Stimulated activated CD4-positive, alpha-beta T cell treated with anti-CD3 and anti-CD28 coated beads, Interleukin-1b, Interleukin-23, amount 100 ng/mL, for 48 hours (primary cell): Measurements from ENCODE around the gene COX8A.
"Not testable (repeated sequence)": the region's sequence is repeated elsewhere in the genome, so short reads cannot be mapped to it uniquely, and the experiment has no call there.

Source experiments
- DNase-seq: peaks from one replicate; pipeline ENCODE4 v3.0.0-alpha.2; 2020

The COX8A gene, protein sequence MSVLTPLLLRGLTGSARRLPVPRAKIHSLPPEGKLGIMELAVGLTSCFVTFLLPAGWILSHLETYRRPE

DNA sequence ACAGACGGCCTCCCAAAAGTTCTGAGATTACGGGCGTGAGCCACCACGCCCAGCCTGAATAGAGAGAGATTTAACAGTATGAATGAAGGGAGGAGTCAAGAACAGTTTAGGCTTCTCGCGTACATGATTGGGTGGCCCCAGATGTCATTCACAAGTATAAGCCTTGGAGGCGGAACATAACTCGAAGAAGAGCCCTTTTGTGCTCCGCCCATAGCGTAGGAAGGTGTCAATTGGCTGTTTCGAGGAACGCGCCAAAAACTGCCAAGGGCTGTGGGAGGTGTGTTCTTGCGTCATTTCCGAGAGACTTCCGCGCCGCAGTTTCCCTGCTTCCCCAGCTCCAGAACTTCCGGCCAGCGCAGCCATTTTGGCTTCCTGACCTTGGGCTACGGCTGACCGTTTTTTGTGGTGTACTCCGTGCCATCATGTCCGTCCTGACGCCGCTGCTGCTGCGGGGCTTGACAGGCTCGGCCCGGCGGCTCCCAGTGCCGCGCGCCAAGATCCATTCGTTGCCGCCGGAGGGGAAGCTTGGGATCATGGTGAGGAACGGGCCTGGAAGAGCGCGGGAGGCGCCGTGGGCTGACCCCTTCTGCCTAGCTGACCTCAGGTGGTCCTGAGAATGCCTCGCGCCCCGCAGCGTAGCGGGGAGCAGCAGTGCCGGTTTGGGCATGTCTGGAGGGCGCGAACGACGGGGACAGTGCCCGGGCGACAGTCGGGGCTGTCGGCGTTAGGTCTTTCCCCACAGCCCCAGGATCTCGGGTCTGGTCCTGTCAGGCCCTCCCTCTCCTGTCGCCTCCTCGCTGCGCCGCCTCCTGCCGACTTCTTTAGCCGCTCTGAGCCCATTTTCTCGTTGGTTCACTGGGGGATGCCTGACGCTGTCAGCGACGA is at the start of gene COX8A:
Gene COX8A, plus strand, starts transcription at position 362 of the 885 bp plus-strand sequence. Its CDS starts 61 bp downstream, at position 423.
- DNase-seq = peak; percentile 97

DNA sequence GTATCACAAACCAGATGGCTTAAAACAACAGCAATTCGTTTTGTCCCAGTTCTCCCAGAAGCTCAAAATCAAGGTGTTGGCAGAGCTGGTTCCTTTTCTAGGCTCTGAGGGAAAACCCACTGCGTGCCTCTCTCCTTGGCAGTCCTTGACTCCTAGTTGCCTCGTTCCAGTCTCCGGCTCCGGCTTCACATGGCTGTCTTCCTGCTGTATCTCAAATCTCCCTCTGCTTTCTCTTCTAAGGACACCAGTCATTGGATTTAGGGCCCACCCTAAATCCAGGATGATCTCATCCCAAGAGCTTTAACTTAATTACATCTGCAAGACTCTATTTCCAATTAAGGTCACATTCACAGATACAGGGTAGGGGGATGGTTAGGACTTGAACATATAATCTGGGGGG is 44.8 kb upstream of the COX8A start:
- DNase-seq = no peak

DNA sequence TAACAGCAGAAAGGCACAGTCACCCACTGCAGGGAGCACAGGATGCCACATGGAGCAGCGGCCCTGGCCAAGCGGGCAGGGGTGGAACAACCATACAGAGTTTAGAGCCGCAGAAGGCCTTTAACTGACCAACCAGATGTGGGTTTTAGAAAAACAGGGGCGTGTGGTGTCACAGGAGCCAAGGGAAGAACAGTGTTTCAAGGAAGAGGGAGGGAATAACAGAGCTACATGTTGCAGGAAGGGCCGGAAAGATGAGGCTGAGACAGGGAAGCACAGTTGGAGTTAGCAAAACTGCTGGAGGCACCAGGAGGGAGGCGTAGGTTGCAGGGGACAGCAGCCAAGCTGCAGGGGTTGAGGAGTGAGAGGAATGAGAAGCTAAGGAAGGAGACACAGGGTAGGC is 43.4 kb upstream of the COX8A start:
- no peak for DNase-seq

DNA sequence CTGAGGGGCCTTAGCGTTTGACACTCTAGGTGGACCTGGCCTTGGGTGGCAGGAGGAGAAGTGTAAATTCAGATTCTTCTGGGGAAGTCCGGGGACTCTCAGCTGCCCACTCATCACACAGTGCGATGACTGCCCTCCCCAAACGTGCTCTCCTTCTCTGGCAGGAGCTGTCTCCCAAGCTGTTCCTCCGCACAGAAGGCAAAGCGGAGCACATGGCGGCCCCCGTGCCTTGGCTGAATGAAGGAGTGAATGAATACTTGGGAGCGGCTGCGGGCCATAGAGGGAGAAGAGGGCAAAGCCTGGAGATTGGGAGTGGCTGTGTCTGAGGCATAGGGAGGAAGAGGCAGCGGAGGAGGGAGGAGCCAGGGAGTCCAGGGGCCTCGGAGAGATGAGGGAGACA is 42.5 kb upstream of the COX8A start:
- no peak for DNase-seq

DNA sequence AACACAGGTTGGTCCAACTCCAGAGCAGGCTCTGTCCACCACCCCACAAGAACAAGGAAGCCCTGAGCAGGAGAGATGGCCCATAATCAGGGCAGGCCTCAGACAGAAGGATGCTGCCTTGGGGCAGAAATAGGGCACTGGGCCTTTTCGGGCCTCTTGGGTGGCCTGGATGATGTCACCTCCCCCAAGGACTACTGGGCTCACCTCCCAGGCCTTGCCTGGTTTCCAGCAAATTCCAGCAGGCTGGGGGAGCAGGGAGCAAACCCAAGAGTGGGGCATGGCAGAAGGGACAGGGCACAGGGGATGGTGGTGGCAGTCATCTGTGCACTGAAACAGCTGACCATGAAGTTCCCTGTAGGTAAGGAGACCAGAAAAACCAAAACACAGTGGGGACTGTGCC is 41.0 kb upstream of the COX8A start:
- DNase-seq = no peak

DNA sequence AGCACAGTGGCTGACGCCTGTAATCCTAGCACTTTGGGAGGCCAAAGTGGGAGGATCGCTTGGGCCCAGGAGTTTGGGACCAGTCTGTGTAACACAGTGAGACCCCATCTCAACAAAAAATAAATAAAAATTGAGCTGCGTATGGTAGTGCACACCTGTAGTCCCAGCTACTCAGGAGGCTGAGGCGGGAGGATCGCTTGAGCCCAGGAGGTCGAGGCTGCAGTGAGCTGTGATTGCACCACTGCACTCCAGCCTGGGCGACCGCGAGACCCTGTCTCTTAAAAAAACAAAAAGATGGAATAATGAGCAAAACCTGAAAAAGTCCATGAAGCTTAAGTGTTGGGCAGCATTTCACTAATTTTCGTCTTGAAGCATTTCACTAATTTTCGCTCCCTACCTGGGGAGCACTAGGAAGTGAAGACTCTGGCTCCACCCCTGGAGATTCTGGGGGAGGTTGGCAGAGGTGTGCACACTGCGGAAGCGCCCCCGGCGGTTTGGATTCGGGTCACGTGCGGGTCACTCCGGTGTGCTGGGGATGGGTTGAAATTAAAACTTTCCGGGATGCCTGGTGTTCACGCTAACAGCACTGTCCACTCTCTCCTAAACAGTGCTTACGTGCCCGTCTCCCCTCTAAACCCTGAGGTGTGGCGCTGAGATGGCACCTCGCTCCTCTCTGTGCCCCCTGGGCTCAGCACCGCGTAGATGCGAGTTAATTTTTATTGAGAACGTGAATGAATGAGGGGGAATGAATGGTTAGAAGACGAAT is 36.5 kb upstream of the COX8A start:
- DNase-seq = peak; percentile 24

DNA sequence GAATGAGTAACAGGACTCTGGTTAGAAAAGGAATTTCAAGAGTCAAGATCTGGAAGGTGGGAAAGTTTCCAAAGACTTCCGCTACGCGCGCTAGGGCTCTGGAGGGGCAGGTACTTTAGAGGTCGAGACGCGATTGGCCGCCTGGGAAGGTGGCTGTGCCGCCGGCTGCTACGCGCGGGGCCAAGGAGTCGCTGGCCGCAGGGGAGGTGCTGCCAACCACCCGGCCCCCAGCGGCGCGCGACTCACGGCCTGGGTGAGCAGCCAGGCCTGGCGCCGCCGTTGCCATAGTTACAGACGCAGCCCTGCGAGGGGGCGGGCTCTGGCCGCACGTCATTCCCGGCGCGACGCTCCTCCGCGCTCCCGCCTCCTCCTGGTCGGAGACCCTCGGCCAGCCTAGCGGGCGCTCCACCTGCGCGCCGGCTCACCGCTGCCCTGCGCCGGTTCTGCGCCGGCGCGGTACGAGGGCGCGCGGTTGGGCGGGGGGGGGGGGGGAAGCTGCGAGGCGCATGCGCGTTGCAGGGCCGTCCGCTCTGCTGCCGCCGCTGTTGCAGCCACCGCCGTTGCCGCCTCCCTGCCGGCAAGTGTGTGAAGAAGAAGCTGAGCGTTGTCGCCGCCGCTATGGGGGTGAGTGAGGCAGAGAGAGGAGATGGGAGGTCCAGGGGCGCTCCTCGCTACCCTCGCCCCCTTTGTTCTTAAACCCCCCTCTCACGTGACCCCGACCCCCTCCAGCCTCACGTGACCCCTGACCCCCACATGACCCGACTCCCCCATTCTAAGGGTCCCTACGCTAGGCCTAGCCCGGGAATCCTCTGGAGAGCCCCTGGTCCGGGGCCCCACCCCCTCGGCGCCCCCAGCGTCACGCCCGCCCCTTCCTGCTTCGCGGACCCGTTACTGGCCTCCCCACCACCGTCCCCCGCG is 35.7 kb upstream of the COX8A start, which contains the start of gene NAA40:
Gene NAA40, plus strand, starts transcription at position 524 of the 918 bp plus-strand sequence. Its CDS starts 95 bp downstream, at position 619.
- peak; percentile 96 for DNase-seq

DNA sequence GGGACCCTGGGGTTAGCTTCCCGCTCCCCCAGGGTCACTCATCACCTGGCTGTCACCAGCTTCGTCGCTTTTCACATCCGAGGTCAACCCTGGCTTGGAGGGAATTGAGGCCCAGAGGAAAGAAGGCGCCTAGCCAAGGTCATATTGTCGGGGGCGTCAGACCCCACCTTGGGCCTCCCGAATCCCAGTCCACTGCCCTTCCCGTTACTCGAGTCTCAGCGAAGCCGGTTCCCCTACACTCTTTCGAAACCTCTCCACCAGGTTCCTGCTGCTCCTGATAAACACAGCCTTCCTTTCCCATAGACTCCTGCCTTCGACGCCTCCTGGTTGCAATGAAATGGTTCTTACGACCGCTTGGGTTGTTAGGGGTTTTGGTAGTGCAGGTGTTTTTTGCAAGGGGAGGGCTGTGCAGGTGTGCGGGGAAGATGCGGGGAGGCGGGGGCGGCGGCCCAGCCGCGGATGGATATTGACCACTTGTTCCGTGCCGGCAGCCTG is 35.0 kb upstream of the COX8A start:
- no peak for DNase-seq

DNA sequence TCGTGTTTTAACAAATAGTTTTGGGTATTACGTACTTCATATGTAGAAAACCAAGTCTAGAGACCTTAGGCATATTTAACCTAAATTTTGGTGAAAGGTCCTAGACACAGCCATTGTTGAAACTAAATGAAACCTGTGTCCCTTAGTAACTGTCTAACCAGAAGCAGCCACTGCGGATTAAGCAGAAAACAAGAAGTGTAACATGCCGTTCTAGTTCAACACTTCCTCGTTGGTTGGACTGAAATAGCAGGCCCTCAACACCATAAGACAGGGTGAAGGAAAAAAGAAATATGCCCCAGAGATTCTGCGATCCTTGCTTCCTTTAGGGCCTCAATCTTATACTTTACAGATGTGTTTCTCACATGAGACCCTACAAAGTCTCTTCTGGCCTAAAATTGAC is 33.6 kb upstream of the COX8A start:
- no peak for DNase-seq

DNA sequence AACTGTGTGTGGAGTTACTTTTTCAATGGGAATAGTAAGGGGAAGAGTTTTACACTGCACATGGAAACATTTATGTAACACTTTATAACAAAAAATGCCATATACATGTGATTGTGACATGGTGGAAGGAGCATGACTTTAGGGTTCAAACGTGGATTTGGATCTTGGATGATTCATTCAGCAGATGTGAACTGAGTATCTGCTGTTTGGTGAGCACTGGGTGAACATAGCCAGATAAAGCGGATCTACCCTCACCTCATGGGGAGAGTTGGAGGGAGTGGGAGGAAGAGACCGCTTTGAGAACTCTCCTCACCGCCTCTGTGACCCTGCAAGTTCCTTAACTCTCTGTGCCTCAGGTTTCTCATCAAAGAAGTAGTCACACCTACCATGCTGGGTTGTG is 32.5 kb upstream of the COX8A start:
- no peak for DNase-seq

DNA sequence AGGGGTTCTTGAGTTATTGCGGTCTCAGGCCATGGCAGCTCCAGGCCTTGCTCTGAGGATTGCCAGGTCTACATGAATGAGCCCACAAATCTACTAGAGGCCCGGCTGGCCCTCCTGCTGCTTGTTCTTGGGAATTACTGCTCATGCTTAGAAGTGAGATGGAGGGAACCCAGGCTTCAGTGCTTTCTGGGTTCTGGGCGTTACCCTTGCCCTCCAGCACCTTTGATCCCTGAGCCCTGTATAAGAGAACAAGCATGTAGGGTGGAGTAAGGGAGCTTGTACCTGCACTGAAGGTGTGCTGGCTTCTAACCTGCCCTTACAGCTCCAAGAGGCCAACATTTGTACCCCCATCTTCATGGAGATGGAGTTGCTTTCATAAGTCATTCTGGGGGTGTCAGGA is 31.6 kb upstream of the COX8A start:
- no peak for DNase-seq

DNA sequence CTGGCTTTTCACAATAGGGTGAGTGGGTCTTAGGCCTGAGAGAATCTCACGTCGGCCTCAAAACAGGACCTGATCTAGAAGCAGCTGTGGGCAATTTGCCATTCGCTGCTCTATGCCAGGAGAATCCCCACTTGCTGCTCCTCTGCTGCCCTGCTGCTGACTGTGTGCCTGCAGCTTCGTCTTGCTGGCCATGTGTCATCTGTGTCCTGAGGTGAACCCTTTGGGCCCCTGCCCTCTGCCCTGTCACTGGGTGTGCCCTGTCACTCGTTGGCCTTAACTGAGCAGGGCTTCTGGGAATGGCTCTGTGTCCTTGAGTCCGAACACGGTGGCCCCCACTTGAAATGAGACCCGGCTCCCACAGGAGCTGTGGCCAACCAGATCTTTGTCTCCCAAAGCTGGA is 29.4 kb upstream of the COX8A start:
- no peak for DNase-seq

DNA sequence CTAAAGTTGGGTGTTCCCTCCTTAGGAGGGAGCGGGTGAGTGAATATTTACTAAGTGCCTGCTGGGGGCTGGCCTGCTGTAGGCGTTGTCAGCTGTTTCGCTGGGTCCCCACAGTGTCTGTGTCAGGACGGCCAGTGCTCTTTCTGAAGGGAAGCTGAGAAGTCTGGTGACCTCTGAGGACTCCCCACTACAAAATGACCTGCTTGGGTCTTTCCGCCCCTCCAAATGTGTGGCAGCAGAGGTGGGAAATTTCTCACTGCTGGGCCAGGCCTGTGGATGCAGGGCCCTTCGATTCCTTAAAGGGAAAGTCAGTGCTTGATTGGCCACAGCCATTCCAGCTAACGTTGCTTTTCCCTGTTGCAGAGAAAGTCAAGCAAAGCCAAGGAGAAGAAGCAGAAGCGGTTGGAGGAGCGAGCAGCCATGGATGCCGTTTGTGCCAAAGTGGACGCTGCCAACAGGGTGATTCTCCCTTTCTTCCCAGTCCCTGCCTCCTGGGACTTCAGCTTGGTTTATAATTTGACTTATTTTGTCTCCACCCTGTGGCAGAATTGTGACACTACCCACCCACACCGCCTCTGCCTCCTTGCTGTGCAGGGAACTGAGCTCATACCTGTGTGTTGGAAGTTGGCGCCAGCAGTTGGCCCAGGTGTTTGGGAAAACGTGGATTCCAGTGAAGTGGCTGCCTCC is 28.8 kb upstream of the COX8A start:
- peak; percentile 40 for DNase-seq

DNA sequence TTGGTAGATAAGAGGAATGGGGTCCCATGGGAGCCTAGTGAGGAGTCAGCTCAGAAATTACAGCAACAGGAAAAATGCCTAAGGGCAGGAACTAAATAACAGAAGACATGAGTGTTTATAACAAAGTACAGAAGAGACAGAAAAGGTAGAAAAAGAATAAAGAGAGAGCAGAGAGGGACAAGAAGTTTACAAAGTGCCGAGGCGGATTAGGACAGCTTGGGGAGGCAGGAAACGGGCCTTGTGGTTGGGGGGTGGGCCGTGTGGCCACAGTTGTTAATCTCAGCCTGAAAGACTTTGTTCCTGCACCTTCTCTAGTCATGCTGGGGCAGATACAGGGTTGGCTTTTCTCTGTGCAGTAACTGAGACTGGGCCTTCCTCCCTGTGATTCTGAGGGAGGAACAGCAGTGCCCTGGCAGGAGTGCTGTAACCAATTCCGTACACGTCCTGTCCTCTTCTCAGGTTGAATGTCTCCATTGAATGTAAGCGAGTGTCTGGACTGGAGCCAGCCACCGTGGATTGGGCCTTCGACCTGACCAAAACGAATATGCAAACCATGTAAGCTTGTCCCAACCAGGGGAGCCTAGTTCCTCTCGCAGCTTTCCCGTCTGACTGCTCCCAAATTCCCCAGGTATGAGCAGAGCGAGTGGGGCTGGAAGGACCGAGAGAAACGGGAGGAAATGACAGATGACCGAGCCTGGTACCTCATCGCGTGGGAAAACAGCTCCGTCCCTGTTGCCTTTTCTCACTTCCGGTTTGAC is 22.5 kb upstream of the COX8A start:
- no peak for DNase-seq

DNA sequence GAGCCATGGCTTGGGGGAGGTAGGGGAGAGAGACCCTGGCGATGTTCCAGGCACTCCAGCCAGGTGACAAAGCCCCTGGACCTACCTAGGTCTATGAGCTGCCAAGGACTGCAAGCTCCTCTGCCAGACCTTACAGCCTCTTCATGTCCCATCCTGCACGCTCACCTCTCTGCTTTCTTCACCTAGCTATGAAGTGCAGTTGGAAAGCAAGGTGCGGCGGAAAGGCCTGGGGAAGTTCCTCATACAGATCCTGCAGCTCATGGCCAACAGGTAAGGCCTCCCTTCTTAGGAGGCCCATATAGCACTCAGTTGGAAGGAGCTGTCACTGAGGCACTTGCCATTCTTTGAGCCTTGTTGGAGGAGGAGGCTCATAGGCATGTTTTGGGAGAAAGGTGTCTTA is 21.9 kb upstream of the COX8A start:
- DNase-seq = no peak

DNA sequence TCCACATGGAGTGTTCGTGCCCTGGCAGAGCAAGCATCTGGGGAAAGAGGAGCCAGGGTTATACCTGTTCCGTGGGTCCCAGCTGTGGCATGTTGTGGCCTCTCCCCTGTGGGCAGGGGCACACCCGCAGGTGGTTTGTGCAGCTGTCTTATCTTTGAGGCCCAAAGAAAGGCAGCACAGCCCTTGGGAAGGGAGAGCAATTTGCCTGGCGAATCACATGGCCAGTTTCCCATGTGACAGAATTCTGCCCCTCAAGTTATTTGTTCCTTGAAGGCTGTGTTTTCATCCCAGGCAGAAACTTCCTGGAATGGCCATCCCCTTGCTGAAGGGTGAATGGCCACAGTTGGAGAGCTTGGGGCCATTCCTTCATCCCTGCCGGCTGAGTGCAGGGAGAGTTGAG is 16.4 kb upstream of the COX8A start:
- DNase-seq = no peak

DNA sequence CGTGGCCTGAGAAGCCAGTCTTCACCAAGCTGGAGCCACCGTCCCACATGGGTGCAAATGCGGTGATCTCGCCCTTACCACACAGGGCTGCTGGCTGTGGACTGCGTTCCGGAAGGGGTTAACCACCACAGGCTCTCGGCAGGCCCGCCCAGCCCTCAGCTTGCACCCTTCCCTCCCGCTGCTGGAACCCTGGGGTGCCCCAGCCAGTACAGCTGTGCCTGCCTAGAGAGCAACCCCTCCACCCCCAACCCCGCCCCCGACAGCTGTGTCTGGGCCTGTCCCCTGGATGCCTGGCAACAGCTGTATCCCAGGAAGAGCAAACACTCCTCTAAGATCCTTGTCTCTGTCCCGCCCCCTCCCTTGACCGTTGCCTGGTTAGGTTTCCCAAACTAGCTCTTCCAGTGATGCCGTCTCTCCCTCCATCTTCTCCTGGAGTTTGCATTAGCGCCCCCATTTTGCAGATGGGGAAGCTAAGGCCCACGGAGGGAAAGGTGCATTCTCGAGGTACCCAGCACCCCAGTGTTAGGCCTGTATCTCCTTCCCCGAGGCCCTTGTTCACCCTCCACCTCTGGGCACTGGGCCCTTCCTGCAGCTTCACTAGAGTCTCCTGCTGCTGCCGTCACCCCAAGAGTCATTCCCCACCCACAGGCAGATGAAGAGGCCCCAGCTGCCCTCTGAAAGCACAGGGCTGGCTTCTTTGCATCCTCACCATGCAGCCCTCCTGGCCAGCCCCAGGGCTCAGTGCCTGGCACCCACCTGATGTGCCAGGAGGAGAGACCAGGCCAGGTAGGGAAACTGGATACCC is 12.6 kb upstream of the COX8A start:
- DNase-seq = no peak

DNA sequence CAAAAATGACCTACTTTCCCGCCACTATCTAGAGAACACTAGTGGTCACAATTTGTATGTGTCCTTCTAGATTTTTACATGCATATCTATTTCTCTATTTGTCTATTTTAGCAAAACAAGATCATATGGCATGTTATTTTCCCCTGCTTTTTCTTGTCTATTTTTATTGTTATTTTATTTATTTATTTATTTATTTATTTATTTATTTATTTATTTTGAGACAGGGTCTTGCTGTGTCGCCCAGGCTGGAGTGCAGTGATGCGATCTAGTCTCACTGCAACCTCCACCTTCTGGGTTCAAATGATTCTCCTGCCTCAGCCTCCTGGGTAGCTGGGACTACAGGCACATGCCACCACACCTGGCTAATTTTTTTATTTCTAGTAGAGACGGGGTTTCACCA is 10.5 kb upstream of the COX8A start:
- not testable (repeated sequence) for DNase-seq

DNA sequence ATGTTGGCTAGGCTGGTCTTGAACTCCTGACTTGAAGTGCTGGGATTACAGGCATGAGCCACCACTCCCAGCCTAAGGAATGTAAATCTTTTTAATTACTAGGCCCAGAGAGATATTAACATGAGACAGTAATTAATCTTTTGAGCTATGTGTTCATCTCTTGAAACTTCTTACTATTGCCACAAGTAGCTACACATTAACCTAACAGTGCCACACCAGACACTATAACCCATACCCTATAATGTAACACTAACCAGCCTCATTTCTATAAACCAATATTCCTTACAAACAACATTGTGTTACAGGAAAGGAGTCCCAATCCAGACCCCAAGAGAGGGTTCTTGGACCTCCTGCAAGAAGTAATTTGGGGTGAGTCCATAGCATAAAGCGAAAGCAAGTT is 8.0 kb upstream of the COX8A start:
- no peak for DNase-seq

DNA sequence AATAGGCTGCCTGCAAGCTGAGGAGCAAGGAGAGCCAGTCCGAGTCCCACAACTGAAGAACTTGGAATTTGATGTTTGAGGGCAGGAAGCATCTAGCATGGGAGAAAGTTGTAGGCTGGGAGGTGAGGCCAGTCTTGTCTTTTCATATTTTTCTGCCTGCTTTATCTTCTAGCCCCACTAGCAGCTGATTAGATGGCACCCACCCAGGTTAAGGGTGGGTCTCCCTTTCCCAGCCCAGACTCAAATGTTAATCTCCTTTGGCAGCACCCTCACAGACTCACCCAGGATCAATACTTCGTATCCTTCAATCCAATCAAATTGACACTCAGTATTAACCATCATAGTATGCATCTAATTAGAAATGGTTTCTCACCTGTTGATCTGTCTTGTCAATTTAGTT is 5.0 kb upstream of the COX8A start:
- DNase-seq = no peak
